NCI-H2227 (cell line): ENCODE measurements around the gene MUSK.
"Not testable (repeated sequence)": the region's sequence is repeated elsewhere in the genome, so short reads cannot be mapped to it uniquely, and the experiment has no call there.

Source experiments
- DNase-seq: peaks from one replicate; lab custom pipeline; 2025; ENCODE audit not compliant: unreplicated experiment; lab: John Stamatoyannopoulos, UW

The MUSK gene

GRCh38 chr9:110755179-110755578 is 86.6 kb downstream of the MUSK start:
- DNase-seq: no peak

- DNase-seq: no peak
These were observed 89.6 kb downstream of the MUSK start for GRCh38 chr9:110758201-110758600.

DNA sequence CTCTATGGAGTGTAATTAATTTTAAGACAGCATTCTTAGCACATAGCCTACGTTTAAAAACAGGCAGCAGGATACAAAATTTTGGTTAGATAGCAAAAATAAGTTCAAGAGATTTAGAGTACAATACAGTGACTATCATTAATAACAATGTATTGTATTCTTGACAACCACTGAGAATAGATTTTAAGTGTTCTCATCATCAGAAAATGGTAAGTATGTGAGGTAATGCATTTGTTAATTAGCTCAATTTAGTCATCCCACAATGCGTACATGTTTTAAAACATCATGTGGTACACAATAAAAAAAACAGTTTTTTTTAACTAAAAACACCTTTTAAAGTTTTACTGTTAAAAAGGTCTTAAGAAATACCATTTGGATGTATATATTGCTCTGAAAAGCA is 94.2 kb downstream of the MUSK start:
- no peak for DNase-seq

DNA sequence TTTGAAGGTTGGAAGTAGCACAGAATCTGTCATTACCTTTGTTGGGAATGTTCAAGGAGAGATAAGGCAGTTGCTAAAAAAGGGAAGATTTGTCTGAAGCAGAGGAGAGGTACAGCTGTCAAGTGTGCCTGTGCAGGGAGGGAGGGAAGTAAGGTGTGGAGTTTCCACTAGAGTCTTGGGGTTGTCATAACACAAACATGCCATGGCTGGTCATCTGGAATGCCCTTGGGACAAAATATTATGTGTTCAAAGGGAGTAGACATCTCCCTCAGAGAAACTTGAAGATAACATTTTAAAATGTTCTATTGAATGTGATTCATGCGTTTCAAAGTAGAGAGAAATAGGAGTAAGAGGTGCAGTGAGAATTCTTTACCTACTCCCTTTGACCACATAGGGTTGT is 95.0 kb downstream of the MUSK start:
- DNase-seq: no peak

DNA sequence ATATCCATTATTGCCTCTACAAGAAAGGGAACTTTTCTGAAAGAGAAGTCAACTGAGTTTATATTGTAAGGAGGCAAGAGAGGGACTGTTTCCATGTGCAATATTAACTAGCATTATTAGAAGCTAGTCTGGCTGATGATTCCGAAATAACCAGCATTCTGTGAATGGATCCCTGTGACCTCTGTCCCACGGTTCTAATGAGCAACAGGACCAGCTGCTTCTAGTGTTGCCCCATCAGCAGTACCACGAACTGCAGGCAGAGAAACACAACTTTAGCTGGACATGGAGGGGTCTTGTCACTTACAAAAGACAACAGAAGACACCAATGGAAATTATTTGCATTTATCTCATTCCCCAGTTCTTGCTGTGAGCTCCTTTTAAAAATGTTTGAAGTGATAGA is 95.4 kb downstream of the MUSK start:
- no peak for DNase-seq

- DNase-seq: no peak
These were observed 97.3 kb downstream of the MUSK start for GRCh38 chr9:110765926-110766325.

- no peak for DNase-seq
These were observed 99.0 kb downstream of the MUSK start for GRCh38 chr9:110767559-110768063.

DNA sequence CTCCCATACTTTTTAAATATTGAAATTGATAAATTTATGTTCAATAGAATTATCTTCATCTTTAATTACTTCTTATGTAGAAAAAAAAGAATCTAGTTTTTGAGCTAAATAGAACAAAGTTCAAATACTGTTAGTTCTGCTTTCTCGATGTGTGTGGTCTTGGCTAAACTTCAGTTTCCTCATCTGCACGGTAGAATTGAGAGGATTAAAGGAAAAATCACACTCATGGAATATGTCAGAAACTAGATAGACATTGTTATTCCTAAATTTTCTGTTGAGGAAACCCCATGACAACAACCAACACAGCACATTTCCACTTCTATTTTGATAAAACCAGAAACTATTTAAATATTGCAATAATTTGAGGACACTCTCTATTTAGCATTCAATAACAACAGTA is 100.3 kb downstream of the MUSK start:
- no peak for DNase-seq

DNA sequence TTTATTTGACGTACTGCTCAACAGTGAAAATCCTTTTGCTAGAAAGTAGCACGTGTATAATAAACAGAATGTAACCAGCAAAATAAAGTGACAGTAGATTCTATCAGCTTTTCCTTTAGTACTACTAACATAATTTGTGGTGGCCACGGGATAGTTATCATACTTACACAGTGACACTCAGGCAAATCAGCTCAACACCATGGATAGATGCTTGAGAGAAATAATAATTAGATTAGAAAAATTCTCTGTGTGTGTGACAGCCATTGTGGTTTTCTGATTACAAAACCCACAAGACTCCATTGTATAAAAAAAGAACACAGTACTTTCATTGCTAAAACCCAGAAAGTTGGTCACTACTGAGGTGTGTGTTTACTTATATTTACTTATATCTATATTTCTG is 101.1 kb downstream of the MUSK start:
- no peak for DNase-seq

DNA sequence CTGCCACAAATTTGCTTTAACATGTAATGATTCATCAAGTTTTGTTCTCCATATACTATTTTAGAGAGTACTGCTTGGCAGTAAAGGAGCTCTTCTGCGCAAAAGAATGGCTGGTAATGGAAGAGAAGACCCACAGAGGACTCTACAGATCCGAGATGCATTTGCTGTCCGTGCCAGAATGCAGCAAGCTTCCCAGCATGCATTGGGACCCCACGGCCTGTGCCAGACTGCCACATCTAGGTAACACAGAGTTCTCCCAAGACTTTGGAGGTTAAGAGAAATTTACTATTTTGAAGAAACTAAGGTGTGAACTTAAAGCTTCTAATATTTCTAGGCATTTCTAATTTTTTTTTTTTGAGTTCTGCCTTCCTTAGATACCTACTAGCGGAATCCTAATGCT is 107.1 kb downstream of the MUSK start:
- no peak for DNase-seq

DNA sequence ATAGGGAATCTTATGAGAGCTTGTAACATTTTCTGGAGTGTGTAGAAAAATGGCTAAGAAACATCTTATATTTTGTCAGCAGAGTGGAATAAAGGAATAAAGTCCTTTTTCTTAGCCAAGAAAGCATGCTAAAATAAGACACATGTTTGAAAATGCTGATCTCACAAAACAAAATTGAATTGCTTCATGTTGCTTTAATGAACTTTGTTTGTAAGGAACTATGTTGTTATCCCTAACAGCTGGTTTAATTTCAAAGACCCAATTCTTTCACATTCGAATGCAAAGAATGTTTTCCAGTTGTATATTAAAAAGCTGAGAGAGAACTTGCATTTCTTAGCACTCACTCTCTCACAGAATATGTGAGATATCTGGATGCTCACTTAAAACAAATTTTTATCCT is 107.6 kb downstream of the MUSK start:
- no peak for DNase-seq

DNA sequence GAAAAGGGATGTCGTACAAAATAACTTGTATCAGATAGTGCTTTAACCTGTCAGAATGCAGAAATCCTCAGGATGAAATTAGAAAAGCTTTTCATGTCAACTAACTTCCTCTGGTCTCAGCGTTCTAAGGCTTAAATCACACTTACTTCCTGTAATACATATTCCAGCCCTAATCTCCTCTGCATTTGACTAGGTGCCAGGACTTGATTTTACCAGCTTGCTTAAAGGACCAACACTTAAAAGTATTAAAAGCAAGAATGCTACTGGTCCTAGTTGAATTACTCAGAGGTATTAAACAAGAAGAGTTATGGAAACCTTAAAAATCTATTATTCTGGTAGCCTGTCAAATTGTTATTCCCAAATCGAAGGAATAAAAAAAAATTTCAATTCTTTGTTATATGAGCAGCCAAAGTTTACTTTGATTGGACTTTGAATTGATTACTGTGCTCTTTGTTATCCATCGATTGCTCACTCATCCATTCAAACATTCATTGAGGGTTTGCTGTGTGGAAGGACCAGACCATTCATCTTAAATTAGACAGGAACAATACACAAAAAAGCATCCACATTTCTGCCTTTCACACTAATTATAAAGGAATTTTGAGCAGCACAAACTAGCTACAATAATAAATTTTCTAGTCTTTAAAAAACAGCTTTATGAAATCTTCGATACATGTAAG is 108.7 kb downstream of the MUSK start:
- no peak for DNase-seq

GRCh38 chr9:110777876-110778215 is 109.3 kb downstream of the MUSK start:
- no peak for DNase-seq

- no peak for DNase-seq
These were observed 114.1 kb downstream of the MUSK start for GRCh38 chr9:110782701-110783100.

DNA sequence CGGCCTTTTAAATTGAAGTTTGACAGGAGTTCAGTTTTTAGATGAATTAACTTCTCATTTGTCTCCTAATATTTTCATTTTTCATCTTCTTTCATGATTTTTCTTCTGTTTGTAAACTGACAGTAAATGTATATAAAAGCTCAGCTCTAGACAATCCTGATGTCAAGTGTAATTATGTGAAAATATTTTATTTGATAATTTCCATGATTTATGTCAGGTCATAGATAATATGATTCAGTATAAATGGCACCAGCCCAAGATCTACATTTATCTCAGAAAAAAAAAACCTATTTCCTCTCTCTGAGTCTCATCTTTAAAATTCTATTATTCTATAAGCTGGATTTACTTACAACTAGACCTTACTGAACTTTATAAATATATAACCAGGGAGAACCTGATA is 115.7 kb downstream of the MUSK start:
- DNase-seq: no peak

DNA sequence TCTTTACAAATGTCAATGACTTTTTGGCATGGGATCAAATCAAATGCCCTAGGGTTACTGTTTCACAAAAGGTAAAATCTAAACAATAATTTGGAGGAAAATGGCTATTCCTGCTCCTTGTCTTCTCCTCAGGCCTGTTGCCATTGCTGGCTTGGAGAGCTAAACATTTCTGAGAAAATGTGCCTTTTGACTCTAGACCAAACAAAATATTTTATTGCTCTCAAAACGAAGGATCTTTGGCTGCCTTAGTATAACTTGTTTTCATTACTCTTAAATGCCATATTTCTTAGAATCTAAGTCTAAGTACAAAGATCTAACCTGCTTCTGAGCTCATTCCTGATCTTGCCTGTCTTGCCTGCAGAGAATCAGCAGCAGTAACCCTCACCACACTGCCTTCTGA is 116.6 kb downstream of the MUSK start:
- no peak for DNase-seq

- DNase-seq: not testable (repeated sequence)
These were observed 119.8 kb downstream of the MUSK start for GRCh38 chr9:110788396-110788795.

GRCh38 chr9:110788871-110789270 is 120.3 kb downstream of the MUSK start:
- no peak for DNase-seq

- no peak for DNase-seq
These were observed 129.0 kb downstream of the MUSK start for GRCh38 chr9:110797611-110798010.

DNA sequence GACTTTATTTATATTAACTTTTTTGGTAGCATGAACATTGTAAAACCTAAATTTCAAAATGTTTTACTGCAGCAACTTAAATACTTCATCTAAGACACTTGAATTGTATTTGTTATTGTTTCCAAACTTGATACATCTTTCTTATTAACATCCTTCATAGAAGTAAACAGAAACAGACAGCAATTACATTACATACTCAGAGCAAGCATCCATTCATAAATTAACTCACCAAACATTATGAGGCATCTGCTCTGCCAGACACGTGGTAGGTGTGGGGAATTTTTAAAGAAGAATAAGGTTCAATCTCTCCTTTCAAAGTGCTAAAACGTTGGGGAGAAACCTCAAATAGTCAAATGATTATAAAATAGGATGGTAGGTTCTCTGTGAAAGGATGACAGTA is 130.8 kb downstream of the MUSK start:
- no peak for DNase-seq

GRCh38 chr9:110801426-110801825 is 132.8 kb downstream of the MUSK start:
- no peak for DNase-seq

GRCh38 chr9:110802416-110803035 is 133.9 kb downstream of the MUSK start:
- DNase-seq: no peak
